Erythroblast (primary cell): Measurements from ENCODE around the gene APAF1.
"Not testable (repeated sequence)": the region's sequence is repeated elsewhere in the genome, so short reads cannot be mapped to it uniquely, and the experiment has no call there.

Source experiments
- DNase-seq, 2 experiments: peaks; one replicate each; lab custom pipeline; 2025; lab: John Stamatoyannopoulos, UW
- GATA1 ChIP-seq: IDR thresholded peaks from 2 replicates; pipeline ENCODE4 v1.6.1; 2011; ENCODE audit warnings: low read depth, mild to moderate bottlenecking, control low read depth, low read length, moderate library complexity
- POLR2A ChIP-seq: IDR thresholded peaks from 2 replicates; pipeline ENCODE4 v1.6.1; 2011; ENCODE audit warnings: mild to moderate bottlenecking, low read length

The APAF1 gene

DNA sequence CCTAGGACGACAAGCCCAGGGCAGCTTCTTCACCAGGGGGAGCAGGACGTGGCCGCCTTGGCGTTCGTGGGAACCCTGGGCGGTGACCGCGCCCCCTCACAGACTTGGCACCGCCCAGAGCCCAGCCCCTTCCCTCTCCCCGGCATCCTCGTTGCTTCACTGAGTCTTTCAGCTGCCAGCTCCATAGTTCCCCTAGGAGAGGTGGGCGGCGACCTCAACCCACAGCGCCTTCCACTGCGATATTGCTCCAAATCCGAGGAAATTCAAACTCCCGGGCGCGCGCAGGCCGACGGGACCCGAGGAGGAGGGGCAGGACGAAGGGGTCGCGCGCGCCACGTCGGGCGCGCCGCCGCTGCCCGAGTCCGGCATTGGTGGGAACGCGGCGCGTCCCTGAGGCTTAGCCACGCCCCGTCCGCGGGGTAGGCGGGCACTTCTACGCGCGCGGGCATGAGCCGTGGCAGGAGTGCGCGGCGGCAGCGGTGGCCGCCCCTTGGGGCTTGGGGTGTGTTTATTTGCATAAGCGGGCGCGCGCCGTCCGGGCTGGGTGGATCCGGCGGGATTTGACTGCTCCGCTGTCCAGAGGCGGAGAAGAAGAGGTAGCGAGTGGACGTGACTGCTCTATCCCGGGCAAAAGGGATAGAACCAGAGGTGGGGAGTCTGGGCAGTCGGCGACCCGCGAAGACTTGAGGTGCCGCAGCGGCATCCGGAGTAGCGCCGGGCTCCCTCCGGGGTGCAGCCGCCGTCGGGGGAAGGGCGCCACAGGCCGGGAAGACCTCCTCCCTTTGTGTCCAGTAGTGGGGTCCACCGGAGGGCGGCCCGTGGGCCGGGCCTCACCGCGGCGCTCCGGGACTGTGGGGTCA lies at the start of gene APAF1, which contains the start of gene IKBIP:
TSS of gene APAF1 (plus strand) at position 579 of the 860 bp plus-strand sequence. CDS start 3,070 bp downstream, outside the sequence.
TSS of gene IKBIP (minus strand) at position 77 of the 860 bp plus-strand sequence. CDS start 87 bp downstream, outside the sequence.
- TF ChIP-seq GATA1 (no peak), POLR2A (peak; percentile 68)
- peak; percentile 96 to 98 for DNase-seq

GRCh38 chr12:98597313-98597712 lies 47.8 kb upstream of the APAF1 start:
- DNase-seq: not testable (repeated sequence)

DNA sequence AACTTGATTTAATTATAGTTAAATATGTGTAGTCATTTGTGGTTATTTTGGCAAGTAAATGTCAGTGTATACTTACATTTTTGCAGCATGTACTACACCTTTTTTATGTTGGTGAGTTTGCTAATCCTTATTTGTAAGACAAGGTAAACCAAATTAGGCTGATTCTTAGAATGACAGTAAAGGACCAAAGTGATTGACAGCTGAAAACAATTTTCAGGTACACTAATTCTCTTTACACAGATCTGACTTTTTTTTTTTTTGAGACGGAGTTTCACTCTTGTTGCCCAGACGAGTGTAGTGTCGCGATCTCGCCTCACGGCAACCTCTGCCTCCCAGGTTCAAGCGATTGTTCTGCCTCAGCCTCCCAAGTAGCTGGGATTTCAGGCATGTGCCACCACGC lies 43.2 kb upstream of the APAF1 start:
- no peak for DNase-seq
- TF ChIP-seq GATA1 (no peak), POLR2A (no peak)

- TF ChIP-seq GATA1: no peak
- no peak for TF ChIP-seq POLR2A
- no peak for DNase-seq
Observed at GRCh38 chr12:98606359-98606988, 38.6 kb upstream of the APAF1 start.

- TF ChIP-seq POLR2A (no peak), GATA1 (no peak)
Observed at GRCh38 chr12:98610596-98610995, 34.5 kb upstream of the APAF1 start.

GRCh38 chr12:98612696-98613334 lies 32.3 kb upstream of the APAF1 start:
- TF ChIP-seq GATA1 (no peak), POLR2A (no peak)
- DNase-seq: no peak

More at GRCh38 chr12:98610596-98610995, 34.5 kb upstream of the APAF1 start:
- no peak for DNase-seq

GRCh38 chr12:98618952-98619351 lies 26.1 kb upstream of the APAF1 start:
- TF ChIP-seq GATA1: no peak
- TF ChIP-seq POLR2A: no peak
- no peak for DNase-seq

GRCh38 chr12:98635657-98636323 lies 9.3 kb upstream of the APAF1 start:
- no peak for DNase-seq
- no peak for TF ChIP-seq POLR2A

GRCh38 chr12:98637068-98637467 lies 8.0 kb upstream of the APAF1 start:
- TF ChIP-seq GATA1 (no peak), POLR2A (no peak)
- no peak for DNase-seq

- TF ChIP-seq POLR2A (no peak), GATA1 (no peak)
- DNase-seq: no peak
Observed at GRCh38 chr12:98638009-98638408, 7.1 kb upstream of the APAF1 start.

- DNase-seq: no peak
- TF ChIP-seq GATA1: no peak
- no peak for TF ChIP-seq POLR2A
Observed at GRCh38 chr12:98639491-98639890, 5.6 kb upstream of the APAF1 start.

- not testable (repeated sequence) for DNase-seq
Observed at GRCh38 chr12:98642801-98643200, 2.3 kb upstream of the APAF1 start.

- TF ChIP-seq POLR2A (no peak), GATA1 (no peak)
- peak; percentile 76 to 79 for DNase-seq
Observed at GRCh38 chr12:98644433-98644711, 718 bp upstream of the APAF1 start.

DNA sequence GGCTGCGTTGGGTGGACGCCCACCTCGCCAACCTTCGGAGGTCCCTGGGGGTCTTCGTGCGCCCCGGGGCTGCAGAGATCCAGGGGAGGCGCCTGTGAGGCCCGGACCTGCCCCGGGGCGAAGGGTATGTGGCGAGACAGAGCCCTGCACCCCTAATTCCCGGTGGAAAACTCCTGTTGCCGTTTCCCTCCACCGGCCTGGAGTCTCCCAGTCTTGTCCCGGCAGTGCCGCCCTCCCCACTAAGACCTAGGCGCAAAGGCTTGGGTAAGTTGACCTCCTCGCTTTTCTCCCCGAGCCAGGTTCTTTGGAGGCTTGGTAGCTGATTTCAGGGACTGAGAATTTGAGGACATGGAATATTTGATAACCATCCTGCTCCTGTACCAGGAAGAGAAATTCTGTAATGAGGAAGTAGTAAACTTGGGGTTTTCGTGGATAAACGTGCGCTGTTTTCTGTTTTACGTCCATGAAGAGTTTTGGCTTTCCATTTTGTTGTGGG lies 530 bp downstream of the APAF1 start:
- DNase-seq: peak; percentile 44 to 58
- TF ChIP-seq POLR2A (no peak), GATA1 (no peak)
